Tibial nerve (tissue), 3 donors: ENCODE results near the gene ELMO2.

Experiments used
- CTCF ChIP-seq, 5 experiments: fragments of 200-600 bp in 3 of 5; fragments of 450-650 bp in 2 of 5; sonication (generic) in 3 of 5; IDR thresholded peaks; one replicate each; pipeline ENCODE4 v1.5.1; 2016 to 2019; ENCODE audit warnings: antibody characterized with exemption in 5 of 5, mild to moderate bottlenecking in 3 of 5, moderate library complexity in 2 of 5
- POLR2A ChIP-seq, 2 donors: fragments of 450-650 bp; IDR thresholded peaks; one replicate each; pipeline ENCODE4 v1.6.1; 2017; ENCODE audit warnings: antibody characterized with exemption in 2 of 2, mild to moderate bottlenecking in 2 of 2, moderate library complexity in 2 of 2

- TF ChIP-seq POLR2A (IDR thresholded peaks at IDR 0.05) (no peak), CTCF (IDR thresholded peaks at IDR 0.05) (no peak)
Measured at GRCh38 chr20:46367234-46367633, 39.2 kb downstream of the ELMO2 start.
